SU-DHL-6 (cell line): Measurements from ENCODE around the gene ZGPAT.

Experiments used
- H2AFZ ChIP-seq: fragments of 200-600 bp; sonication (generic); 2 replicates; pipeline ENCODE4 v1.6.1; 2014; ENCODE audit warnings: low read depth, mild to moderate bottlenecking, moderate library complexity, mixed read lengths, antibody characterized with exemption, low read length; ENCODE audit not compliant: severe bottlenecking
- H3F3A ChIP-seq: fragments of 200-600 bp; shearing (Covaris generic); 2 replicates; pipeline ENCODE4 v1.6.0; 2016; ENCODE audit warnings: antibody characterized with exemption, mild to moderate bottlenecking; ENCODE audit not compliant: insufficient read depth
- H3K27ac ChIP-seq: fragments of 200-600 bp; sonication (generic); 2 replicates; pipeline ENCODE4 v1.5.1; 2016; ENCODE audit warnings: low read depth, mild to moderate bottlenecking, low read length, moderate library complexity, mixed read lengths
- H3K27me3 ChIP-seq: fragments of 200-600 bp; sonication (generic), shearing (Covaris generic); 2 replicates; pipeline ENCODE4 v1.6.0; 2014; ENCODE audit warnings: mild to moderate bottlenecking, low read length
- H3K36me3 ChIP-seq: fragments of 200-600 bp; sonication (generic); 2 replicates; pipeline ENCODE4 v1.6.1; 2014; ENCODE audit warnings: mild to moderate bottlenecking, low read length, mixed read lengths
- H3K4me2 ChIP-seq: fragments of 300-600, 200-600 bp; shearing (Covaris generic), sonication (generic); 2 replicates; pipeline ENCODE4 v1.6.0; 2014; ENCODE audit warnings: low read length, low read depth, mild to moderate bottlenecking; ENCODE audit not compliant: poor library complexity, severe bottlenecking
- H3K4me3 ChIP-seq: fragments of 200-600 bp; sonication (generic); 2 replicates; pipeline ENCODE4 v1.5.1; 2014; ENCODE audit warnings: antibody characterized with exemption, low read length, mild to moderate bottlenecking, mixed read lengths; ENCODE audit not compliant: insufficient read depth, poor library complexity, severe bottlenecking
- H3K79me2 ChIP-seq: fragments of 200-600 bp; sonication (generic); 2 replicates; pipeline ENCODE4 v1.6.1; 2014; ENCODE audit warnings: mild to moderate bottlenecking, low read length, moderate library complexity; ENCODE audit not compliant: insufficient read depth
- H3K9ac ChIP-seq: fragments of 200-600 bp; sonication (generic); 2 replicates; pipeline ENCODE4 v1.7.0; 2014; ENCODE audit warnings: mild to moderate bottlenecking, low read length
- H3K9me2 ChIP-seq: fragments of 200-600 bp; sonication (generic); replicated peaks from 2 replicates; pipeline ENCODE4 v1.6.1; 2014; ENCODE audit warnings: low read length; ENCODE audit not compliant: insufficient read depth
- H3K9me3 ChIP-seq: fragments of 200-600 bp; sonication (generic); 2 replicates; pipeline ENCODE4 v1.6.1; 2014; ENCODE audit warnings: low read length, mixed read lengths; ENCODE audit not compliant: insufficient read depth
- H4K20me1 ChIP-seq: fragments of 200-600 bp; sonication (generic); 2 replicates; pipeline ENCODE4 v1.6.1; 2014; ENCODE audit warnings: low read depth, mild to moderate bottlenecking, antibody characterized with exemption, low read length, moderate library complexity, mixed read lengths
- EZH2phosphoT487 ChIP-seq: fragments of 200-600 bp; sonication (generic), shearing (Covaris generic); conservative IDR thresholded peaks from 2 replicates; pipeline ENCODE4 v1.6.1; 2018; ENCODE audit warnings: mild to moderate bottlenecking, antibody characterized with exemption, low read length, moderate library complexity, mixed read lengths
- TF ChIP-seq, protein P1 (sequence below): fragments of 200-600 bp; sonication (generic); IDR thresholded peaks from one replicate; pipeline ENCODE4 v1.5.1; 2017; ENCODE audit warnings: antibody characterized with exemption, mild to moderate bottlenecking, low read length, moderate library complexity; ENCODE audit not compliant: insufficient read depth, poor library complexity, severe bottlenecking

The ZGPAT gene

DNA sequence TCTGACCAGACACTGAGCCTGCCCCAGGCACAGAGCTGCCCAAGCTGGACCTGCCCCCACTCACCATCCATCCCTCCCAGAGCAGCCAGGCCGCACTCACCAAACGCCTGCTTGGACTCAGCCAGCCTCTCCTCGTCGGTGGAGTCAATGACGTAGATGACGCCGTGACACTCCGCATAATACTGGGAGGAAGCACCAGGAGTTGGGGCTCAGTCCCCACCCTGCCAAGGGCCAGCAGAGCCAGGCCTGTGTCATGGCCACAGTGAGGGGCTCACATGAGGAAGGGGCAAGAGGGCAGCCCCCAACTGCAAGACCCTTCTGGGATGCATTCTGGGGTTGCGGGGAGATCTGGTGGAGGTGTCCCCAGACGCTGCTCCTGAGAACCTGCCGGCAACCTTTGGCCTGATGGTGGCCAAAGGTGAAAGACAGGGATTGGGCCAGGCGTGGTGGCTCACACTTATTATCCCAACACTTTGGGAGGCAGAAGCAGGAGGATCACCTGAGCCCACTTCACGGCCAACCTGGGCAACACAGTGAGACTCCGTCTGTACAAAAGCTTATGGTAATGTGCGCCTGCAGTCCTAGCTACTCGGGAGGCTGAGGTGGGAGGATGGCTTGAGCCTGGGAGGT, 5.7 kb upstream of the ZGPAT start:
- H3K79me2 ChIP-seq: peaks cover 13% of the 10 kb centered on the region
- H3K4me3 ChIP-seq: no peak overlapping the region
- 0 out of 2 replicates have a peak, but pooled peaks cover 4% of the 10 kb centered on the region for H4K20me1 ChIP-seq
- H3K27ac ChIP-seq: no peak overlapping the region
- H3K9me3 ChIP-seq: no peaks in the 10 kb centered on the region
- no peaks in the 10 kb centered on the region for H3K27me3 ChIP-seq
- no peak overlapping the region for H3K4me2 ChIP-seq
- no peak overlapping the region for H3K9ac ChIP-seq
- TF ChIP-seq, protein P1, sequence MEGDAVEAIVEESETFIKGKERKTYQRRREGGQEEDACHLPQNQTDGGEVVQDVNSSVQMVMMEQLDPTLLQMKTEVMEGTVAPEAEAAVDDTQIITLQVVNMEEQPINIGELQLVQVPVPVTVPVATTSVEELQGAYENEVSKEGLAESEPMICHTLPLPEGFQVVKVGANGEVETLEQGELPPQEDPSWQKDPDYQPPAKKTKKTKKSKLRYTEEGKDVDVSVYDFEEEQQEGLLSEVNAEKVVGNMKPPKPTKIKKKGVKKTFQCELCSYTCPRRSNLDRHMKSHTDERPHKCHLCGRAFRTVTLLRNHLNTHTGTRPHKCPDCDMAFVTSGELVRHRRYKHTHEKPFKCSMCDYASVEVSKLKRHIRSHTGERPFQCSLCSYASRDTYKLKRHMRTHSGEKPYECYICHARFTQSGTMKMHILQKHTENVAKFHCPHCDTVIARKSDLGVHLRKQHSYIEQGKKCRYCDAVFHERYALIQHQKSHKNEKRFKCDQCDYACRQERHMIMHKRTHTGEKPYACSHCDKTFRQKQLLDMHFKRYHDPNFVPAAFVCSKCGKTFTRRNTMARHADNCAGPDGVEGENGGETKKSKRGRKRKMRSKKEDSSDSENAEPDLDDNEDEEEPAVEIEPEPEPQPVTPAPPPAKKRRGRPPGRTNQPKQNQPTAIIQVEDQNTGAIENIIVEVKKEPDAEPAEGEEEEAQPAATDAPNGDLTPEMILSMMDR: no peak
- TF ChIP-seq EZH2phosphoT487: no peak
- H2AFZ ChIP-seq: no peak overlapping the region
- no peaks in the 10 kb centered on the region for H3F3A ChIP-seq
- no peaks in the 10 kb centered on the region for H3K36me3 ChIP-seq
- no peaks in the 10 kb centered on the region for H3K9me2 ChIP-seq

DNA sequence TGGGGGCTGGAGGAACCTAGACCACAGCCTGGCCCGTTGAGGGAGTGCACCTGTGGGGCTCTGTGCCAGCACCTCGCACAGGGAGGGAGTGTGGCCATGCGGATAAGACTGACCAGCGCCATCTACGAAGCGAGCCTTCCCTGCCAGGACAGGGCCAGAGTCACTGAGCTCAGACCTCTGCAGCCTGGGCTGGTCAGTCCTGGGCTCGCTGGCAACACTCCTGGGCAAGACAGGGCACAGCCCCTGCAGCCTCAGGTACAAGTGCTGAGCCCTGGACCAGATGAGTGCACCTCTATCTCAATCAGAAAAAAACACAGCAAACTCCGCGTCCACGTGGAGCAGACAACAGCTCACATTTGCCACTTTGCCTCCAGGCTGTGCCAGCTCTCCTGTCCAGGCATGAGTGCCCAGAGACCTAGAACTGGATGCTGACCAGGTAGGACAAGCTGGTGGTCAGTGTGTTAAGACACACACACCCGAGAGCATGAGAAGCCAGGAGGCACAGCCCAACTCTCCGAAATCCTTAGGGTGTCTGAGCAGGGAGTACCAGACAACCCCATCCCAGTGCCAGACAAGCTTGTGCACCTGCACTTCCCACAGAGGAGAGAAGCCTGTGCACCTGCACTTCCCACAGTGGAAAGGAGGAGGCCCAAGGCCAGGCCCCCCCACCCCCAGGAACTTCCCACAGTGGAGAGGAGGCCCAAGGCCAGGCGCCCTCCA, 4.9 kb upstream of the ZGPAT start:
- Histone ChIP-seq H3K9me3 (no peaks in the 10 kb centered on the region), H3K4me3 (no peak overlapping the region), H3F3A (no peaks in the 10 kb centered on the region), H3K9ac (no peak overlapping the region), H3K79me2 (peaks cover 16% of the 10 kb centered on the region), H3K4me2 (no peak overlapping the region), H3K9me2 (no peaks in the 10 kb centered on the region), H2AFZ (no peak overlapping the region), H3K27me3 (no peaks in the 10 kb centered on the region), H4K20me1 (0 out of 2 replicates have a peak, but pooled peaks cover 4% of the 10 kb centered on the region), H3K36me3 (no peaks in the 10 kb centered on the region), H3K27ac (no peak overlapping the region)
- TF ChIP-seq, protein P1: no peak
- no peak for TF ChIP-seq EZH2phosphoT487

DNA sequence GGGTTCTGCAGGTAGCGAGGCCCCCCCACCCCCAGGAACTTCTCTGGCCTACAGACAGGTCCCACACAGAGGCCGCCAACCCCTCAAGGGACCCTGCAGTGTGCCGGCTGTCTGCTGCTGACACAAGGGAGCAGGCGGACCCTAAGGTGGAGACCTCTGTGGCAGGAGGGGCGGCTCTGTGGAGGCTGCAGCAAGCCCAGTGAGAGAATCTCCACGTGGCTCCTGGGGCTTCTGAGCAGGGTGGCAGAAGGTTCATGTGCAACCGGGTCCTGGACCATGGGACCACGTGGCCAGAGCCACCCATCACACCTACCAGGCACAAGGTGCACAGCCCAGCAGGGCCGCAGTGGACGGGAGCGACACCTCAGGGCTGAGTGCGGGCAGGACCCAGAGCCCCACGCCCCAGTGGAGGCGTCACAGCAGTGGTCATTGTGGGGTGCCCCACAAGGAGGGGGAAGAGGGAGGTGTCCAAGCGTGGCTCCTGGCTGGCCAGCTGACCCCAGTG, 4.3 kb upstream of the ZGPAT start:
- Histone ChIP-seq H3K9ac (no peak overlapping the region), H3K27ac (no peak overlapping the region), H4K20me1 (0 out of 2 replicates have a peak, but pooled peaks cover 4% of the 10 kb centered on the region), H3F3A (no peaks in the 10 kb centered on the region), H2AFZ (no peak overlapping the region), H3K79me2 (peaks cover 20% of the 10 kb centered on the region), H3K4me2 (no peak overlapping the region), H3K4me3 (no peak overlapping the region), H3K9me2 (no peaks in the 10 kb centered on the region), H3K27me3 (no peaks in the 10 kb centered on the region), H3K36me3 (no peaks in the 10 kb centered on the region), H3K9me3 (no peaks in the 10 kb centered on the region)
- TF ChIP-seq EZH2phosphoT487: no peak
- TF ChIP-seq, protein P1: no peak
